ENCODE data around the gene BCL2L15. TPM values are rescaled to one million over a fixed set of nuclear protein-coding genes. Genes with fewer than 3 reads are reported as not detected.

The BCL2L15 gene
- total RNA-seq, 1 donor from 2014 or later = 0.81 TPM

DNA sequence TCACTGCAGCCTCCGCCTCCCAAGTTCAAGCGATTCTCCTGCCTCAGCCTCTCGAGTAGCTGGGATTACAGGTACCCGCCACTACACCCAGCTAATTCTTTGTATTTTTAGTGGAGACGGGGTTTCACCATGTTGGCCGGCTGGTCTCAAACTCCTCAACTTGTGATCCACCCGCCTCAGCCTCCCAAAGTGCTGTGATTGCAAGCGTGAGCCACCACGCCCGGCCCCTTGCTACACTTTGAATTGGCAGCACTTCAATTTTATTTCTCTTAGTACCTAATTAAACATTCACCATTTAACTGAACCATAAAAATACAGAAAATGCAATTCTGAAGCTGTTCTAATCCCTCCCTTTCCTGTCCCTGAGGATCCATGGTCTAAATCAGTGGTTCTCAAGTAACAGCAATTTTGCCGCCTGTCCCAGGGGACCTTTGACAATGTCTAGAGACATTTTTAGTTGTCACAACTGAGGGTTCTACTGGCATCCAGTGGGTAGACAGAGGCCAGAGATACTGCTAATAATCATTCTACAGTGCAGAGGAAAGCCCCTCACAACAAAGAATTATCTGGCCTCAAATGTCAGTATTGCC is 4.3 kb upstream of the BCL2L15 start:
- Mint-ChIP-seq H3K27me3 (ENCODE audit: unreplicated experiment) (no peaks in the 10 kb centered on the region), H3K4me3 (ENCODE audit: unreplicated experiment) (no peak overlapping the region), H3K27ac (ENCODE audit: unreplicated experiment) (no peak overlapping the region), H3K9me3 (ENCODE audit: unreplicated experiment) (no peaks in the 10 kb centered on the region), H3K4me1 (ENCODE audit: unreplicated experiment) (no peaks in the 10 kb centered on the region), H3K36me3 (ENCODE audit: unreplicated experiment) (peaks cover 18% of the 10 kb centered on the region)
- DNase-seq (ENCODE audit: extremely low spot score, unreplicated experiment) = no peak
- TF ChIP-seq, protein P1, sequence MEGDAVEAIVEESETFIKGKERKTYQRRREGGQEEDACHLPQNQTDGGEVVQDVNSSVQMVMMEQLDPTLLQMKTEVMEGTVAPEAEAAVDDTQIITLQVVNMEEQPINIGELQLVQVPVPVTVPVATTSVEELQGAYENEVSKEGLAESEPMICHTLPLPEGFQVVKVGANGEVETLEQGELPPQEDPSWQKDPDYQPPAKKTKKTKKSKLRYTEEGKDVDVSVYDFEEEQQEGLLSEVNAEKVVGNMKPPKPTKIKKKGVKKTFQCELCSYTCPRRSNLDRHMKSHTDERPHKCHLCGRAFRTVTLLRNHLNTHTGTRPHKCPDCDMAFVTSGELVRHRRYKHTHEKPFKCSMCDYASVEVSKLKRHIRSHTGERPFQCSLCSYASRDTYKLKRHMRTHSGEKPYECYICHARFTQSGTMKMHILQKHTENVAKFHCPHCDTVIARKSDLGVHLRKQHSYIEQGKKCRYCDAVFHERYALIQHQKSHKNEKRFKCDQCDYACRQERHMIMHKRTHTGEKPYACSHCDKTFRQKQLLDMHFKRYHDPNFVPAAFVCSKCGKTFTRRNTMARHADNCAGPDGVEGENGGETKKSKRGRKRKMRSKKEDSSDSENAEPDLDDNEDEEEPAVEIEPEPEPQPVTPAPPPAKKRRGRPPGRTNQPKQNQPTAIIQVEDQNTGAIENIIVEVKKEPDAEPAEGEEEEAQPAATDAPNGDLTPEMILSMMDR (IDR thresholded peaks at IDR 0.05) = no peak

DNA sequence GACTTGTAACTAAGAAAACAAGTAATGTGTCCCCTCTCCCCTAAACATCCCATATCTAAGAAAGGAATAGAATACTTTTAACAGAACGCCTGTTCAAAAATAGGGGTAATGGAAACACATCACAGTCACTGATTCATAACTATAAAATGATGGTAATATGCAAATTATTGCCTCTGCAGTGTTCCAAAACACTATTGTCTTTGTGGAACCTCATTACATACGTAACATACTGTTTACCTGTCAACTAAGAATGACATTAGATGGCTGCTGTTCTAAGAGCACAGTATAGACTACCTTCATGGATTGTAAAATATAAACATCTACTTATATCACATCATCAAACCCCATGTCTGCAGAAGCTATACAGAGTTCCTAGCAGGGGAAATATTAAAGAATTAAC is 3.4 kb upstream of the BCL2L15 start:
- Mint-ChIP-seq H3K36me3 (ENCODE audit: unreplicated experiment) (peaks cover 9% of the 10 kb centered on the region), H3K27ac (ENCODE audit: unreplicated experiment) (no peak overlapping the region), H3K9me3 (ENCODE audit: unreplicated experiment) (no peaks in the 10 kb centered on the region), H3K4me3 (ENCODE audit: unreplicated experiment) (no peak overlapping the region), H3K4me1 (ENCODE audit: unreplicated experiment) (peaks cover 7% of the 10 kb centered on the region), H3K27me3 (ENCODE audit: unreplicated experiment) (no peaks in the 10 kb centered on the region)
- no peak for DNase-seq (ENCODE audit: extremely low spot score, unreplicated experiment)
- TF ChIP-seq, protein P1 (IDR thresholded peaks at IDR 0.05) = no peak

- Mint-ChIP-seq H3K4me1 (ENCODE audit: unreplicated experiment) (peaks cover 7% of the 10 kb centered on the region), H3K27ac (ENCODE audit: unreplicated experiment) (no peak overlapping the region), H3K36me3 (ENCODE audit: unreplicated experiment) (no peaks in the 10 kb centered on the region), H3K27me3 (ENCODE audit: unreplicated experiment) (no peaks in the 10 kb centered on the region), H3K4me3 (ENCODE audit: unreplicated experiment) (no peak overlapping the region), H3K9me3 (ENCODE audit: unreplicated experiment) (no peaks in the 10 kb centered on the region)
- DNase-seq (ENCODE audit: extremely low spot score, unreplicated experiment) = no peak
- TF ChIP-seq, protein P1 (IDR thresholded peaks at IDR 0.05) = no peak
These were observed 672 bp downstream of the BCL2L15 start for GRCh38 chr1:113886417-113887401.

- TF ChIP-seq, protein P1 (IDR thresholded peaks at IDR 0.05) = no peak
- H3K4me3 Mint-ChIP-seq (ENCODE audit: unreplicated experiment) = no peak overlapping the region
- no peaks in the 10 kb centered on the region for H3K9me3 Mint-ChIP-seq (ENCODE audit: unreplicated experiment)
- no peaks in the 10 kb centered on the region for H3K36me3 Mint-ChIP-seq (ENCODE audit: unreplicated experiment)
- DNase-seq (ENCODE audit: extremely low spot score, unreplicated experiment) = no peak
- H3K27me3 Mint-ChIP-seq (ENCODE audit: unreplicated experiment) = no peaks in the 10 kb centered on the region
- peaks cover 14% of the 10 kb centered on the region for H3K4me1 Mint-ChIP-seq (ENCODE audit: unreplicated experiment)
- H3K27ac Mint-ChIP-seq (ENCODE audit: unreplicated experiment) = no peak overlapping the region
These were observed 5.7 kb downstream of the BCL2L15 start for GRCh38 chr1:113881661-113882060.

DNA sequence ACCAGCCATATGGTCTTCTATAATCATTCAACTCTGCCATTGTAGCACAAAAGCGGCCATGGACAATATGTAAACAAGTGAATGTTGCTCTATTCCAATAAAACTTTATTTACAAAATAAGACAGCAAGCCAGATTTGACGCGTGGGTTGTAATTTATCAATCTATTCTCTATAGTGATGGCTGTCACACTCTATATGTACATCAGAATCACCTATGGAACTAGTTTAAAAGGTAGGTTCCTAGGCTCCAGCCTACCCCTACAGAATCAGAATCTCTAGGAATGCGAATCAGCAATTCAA is 7.7 kb downstream of the BCL2L15 start:
- Mint-ChIP-seq H3K36me3 (ENCODE audit: unreplicated experiment) (no peaks in the 10 kb centered on the region), H3K4me3 (ENCODE audit: unreplicated experiment) (no peak overlapping the region), H3K27me3 (ENCODE audit: unreplicated experiment) (no peaks in the 10 kb centered on the region), H3K4me1 (ENCODE audit: unreplicated experiment) (peaks cover 8% of the 10 kb centered on the region), H3K27ac (ENCODE audit: unreplicated experiment) (no peak overlapping the region), H3K9me3 (ENCODE audit: unreplicated experiment) (no peaks in the 10 kb centered on the region)
- TF ChIP-seq, protein P1 (IDR thresholded peaks at IDR 0.05) = no peak
- no peak for DNase-seq (ENCODE audit: extremely low spot score, unreplicated experiment)
